Measurements from ENCODE around the gene ARF6.
"Not testable (repeated sequence)": the region's sequence is repeated elsewhere in the genome, so short reads cannot be mapped to it uniquely, and the experiment has no call there.

Gene ARF6

DNA sequence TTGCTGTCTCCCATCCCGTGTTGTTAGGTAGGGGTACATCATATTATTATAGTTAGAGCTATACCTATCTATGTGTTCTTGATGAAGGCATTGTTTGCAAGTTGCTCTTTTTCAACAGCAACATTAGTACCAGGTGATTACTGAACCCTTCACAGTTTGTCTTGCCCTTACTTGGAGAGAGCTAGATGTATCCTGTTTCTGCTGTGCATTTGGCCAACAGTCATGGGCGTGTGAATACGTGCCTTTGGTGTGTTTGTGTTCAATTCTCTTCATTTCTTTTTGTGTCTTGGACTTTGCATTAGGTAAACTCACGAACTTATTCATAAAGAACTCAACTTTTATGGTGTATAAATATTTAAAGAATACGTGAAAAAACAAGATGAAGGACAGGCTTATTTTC lies 14.3 kb downstream of the ARF6 start:
- no peak for DNase-seq (ENCODE audit: low spot score)

- DNase-seq (ENCODE audit: low spot score), result no peak
Observed at GRCh38 chr14:49908433-49908782, 15.5 kb downstream of the ARF6 start.

GRCh38 chr14:49909016-49909415 lies 16.1 kb downstream of the ARF6 start:
- DNase-seq (ENCODE audit: low spot score), result no peak

- no peak for DNase-seq (ENCODE audit: low spot score)
Observed at GRCh38 chr14:49915085-49915484, 22.2 kb downstream of the ARF6 start.

DNA sequence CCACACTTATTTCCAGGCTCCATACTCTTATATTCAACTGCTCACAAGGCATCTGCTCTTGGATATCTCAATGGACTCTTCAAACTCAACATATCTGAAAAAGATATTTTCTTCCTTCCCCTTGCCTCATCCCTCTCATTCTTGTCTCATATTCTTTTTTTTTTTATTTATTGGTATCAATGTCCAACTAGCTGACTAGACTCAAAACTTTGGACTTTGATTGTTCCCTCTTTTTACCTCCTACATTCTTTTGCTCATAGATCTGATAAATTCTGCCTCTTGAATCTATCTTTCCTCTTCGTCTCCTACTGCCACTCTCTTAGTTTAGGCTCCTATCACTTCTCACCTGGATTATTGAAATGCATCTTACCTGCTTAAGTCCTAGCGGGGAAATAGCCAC lies 25.8 kb downstream of the ARF6 start:
- DNase-seq (ENCODE audit: low spot score), result no peak

DNA sequence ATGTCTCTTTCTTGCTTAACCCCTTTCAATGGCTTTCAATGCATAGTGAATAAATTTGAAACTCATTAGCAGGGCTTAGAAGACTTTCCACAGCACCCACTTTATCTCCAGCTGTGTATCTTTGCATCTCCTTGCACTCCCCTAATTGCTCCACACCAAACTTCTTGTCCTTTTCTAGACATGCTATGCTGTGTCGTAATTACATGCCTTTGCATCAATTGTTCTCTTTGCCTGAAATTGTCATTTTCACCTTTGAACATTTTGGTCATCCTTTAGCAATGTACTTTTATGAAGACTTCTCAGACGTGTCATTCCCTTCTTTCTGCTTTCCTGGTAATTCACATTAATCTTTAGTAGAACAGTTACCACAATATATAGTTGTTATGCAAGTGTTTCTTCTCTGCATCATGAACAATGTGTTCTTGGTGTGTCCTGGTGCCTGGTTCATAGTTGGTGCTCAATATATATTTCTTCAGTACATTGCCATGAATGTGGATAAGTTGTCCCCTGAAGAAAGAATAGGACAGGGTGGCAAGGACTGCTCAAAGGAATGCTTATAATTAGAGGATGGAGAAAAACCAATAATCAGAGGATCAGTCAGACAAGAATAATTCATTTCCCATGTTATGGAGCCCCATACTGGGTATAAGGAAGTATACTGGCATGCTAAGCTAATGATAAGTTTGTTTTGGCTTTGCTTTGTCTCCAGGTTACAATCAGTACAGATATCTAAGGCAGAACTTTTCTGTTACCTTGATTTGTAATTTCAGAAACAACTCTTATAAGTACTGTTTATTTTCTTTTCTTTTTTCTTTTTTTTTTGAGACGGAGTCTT lies 27.2 kb downstream of the ARF6 start:
- DNase-seq (ENCODE audit: low spot score), result no peak

- DNase-seq (ENCODE audit: low spot score), result no peak
Observed at GRCh38 chr14:49920935-49921334, 28.1 kb downstream of the ARF6 start.

GRCh38 chr14:49921401-49921800 lies 28.5 kb downstream of the ARF6 start:
- no peak for DNase-seq (ENCODE audit: low spot score)

DNA sequence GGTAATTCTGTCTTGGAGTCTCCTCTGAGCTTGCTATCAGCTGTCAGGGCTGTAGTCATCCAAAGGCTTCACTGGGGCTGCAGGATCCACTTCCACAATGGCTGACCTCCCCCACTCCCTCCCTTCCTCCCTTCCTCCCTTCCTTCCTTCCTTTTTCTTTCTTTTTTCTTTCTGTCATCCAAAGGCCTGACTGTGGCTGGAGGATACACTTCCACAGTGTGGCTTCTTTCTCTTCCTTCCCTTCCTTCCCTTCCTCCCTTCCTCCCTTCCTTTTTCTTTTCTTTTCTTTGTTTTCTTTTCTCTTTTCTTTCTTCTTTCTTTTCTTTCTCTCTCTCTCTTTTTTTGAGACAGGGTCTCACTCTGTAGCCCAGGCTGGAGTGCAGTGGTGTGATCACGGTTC lies 30.6 kb downstream of the ARF6 start:
- DNase-seq (ENCODE audit: low spot score), result no peak

DNA sequence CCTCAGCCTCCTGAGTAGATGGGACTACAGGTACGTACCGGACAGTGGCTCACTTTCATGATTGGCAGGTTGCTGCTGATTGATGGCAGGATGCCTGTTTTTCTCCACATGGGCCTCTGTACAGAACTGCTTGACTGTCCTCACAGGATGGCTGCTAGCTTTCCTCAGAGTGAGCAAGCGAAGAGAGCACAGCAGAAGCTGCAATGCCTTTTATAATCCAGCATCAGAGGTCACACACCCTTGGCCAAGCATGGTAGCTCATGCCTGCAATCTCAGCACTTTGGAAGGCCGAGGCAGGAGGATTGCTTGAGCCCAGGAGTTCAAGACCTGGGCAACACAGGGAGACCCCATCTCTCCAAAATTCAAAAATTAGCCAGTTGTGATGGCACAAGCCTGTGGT lies 31.0 kb downstream of the ARF6 start:
- no peak for DNase-seq (ENCODE audit: low spot score)

DNA sequence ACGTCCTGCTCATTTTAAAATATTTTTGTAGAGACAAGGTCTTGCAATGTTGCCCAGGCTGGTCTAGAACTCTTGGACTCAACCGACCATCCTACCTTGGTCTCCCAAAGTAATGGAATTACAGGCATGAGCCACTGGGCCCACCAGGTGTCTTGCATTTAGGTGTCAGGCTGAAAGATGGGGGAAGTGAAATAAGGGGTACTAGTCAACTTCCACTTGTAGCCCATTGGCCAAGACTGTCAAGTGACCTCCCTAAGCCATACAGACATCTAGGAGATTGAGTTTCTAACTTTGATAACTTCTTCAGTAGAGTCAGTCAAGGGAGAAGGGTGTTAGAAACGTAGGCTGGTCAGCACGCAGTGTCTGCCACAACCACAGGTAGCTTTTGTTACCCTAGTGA lies 32.0 kb downstream of the ARF6 start:
- DNase-seq (ENCODE audit: low spot score), result no peak

DNA sequence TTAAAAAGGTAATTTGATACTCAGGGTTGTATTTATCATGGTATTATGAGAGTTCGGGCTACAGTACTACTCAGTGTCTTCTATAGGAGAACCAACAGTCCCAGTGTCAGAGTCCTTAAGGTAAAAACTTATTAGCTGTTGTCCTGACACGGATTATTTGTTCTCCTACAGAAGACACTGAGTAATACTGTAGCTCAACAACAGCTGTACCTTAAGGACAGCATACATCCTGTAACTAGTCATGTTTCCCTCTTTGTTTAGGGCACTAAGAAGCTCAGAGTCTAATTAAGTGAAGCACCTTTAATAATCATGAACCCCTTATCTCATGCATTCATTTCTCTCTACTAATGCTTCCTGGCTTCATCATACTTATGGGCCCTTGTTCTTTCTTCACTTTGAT lies 33.9 kb downstream of the ARF6 start:
- no peak for DNase-seq (ENCODE audit: low spot score)

DNA sequence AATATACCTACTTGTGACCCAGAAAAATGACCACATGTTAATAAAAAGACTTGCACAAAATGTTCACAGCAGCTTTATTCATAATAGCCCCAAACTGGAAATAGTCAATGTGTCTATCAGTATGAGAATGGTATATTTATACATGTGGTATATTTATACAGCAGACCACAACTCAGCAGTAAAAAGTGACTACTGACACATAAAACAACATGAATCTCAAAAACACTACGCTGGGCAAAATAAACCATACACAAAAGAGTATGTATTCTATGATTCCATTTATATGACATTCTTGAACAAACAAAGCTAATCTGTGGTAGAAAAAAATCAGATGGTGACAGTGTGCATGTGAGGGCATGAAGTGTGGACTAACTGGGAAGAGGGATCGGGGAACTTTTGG lies 35.1 kb downstream of the ARF6 start:
- DNase-seq (ENCODE audit: low spot score), result no peak

GRCh38 chr14:49930720-49931119 lies 37.8 kb downstream of the ARF6 start:
- no peak for DNase-seq (ENCODE audit: low spot score)

DNA sequence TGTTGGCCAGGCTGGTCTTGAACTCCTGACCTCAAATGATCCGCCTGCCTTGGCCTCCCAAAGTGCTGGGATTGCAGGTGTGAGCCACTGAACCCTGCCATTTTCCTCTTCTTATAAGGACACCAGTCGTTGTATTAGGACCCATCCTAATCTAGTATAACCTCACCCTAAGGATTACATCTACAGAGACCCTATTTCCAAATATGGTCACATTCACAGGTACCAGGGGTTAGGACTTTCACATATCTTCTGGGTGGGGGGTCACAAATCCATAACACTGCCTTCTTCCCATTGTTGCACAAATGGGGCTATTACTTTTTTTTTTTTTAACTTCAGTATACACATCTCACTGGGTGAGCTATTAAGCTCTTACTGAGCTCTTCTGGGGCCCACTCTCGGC lies 38.6 kb downstream of the ARF6 start:
- DNase-seq (ENCODE audit: low spot score), result no peak

GRCh38 chr14:49933128-49933527 lies 40.2 kb downstream of the ARF6 start:
- DNase-seq (ENCODE audit: low spot score), result no peak

DNA sequence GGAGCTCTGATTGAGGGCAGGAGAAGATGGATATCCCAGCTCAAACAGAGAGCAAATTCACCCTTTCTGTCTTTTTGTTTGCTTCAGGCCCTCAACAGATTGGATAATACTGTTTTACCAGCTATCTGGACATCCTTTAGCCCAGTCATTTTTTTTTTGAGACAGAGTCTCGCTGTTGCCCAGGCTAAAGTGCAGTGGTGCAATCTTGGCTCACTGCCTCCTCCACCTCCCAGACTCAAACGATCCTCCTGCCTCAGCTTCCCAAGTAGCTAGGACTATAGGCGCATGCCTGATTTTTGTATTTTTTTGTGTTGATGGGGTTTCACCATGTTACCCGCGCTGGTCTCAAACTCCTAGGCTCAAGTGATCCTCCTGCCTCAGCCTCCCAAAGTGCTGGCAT lies 40.8 kb downstream of the ARF6 start:
- DNase-seq (ENCODE audit: low spot score), result no peak

DNA sequence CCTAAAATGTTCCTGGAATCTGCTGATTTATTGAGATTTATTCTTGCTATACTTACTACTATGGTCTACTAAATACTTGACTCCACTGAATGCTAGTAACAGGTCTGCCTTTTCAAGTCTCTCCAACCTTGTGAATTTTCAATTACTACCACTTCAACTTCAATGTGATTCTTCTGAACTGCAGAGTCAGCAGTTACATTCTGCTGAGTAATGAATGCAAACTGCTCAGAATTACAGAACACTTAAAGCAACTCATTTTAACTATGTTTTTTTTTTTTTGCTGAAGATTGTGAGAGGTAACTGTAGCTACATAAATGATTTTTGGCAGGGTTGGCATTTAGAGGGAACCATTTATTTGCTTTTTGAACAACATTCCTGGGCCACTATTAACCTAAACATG lies 41.8 kb downstream of the ARF6 start:
- DNase-seq (ENCODE audit: low spot score), result no peak

GRCh38 chr14:49935526-49935925 lies 42.6 kb downstream of the ARF6 start:
- no peak for DNase-seq (ENCODE audit: low spot score)

- DNase-seq (ENCODE audit: low spot score), result not testable (repeated sequence)
Observed at GRCh38 chr14:49936246-49936645, 43.4 kb downstream of the ARF6 start.

GRCh38 chr14:49936882-49937281 lies 44.0 kb downstream of the ARF6 start:
- not testable (repeated sequence) for DNase-seq (ENCODE audit: low spot score)

DNA sequence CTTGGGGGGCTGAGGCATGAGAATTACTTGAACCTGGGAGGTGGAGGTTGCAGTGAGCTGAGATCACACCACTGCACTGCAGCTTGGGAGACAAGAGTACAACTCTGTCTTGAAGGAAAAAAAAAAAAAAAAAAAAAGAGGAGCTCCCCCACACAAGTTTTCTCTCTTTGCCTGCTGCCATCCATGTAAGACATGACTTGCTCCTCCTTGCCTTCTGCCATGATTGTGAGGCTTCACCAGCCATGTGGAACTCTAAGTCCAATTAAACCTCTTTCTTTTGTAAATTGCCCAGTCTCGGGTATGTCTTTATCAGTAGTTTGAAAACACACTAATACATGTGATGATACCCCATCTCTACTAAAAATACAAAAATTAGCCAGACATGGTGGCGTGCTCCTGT lies 46.3 kb downstream of the ARF6 start:
- not testable (repeated sequence) for DNase-seq (ENCODE audit: low spot score)

DNA sequence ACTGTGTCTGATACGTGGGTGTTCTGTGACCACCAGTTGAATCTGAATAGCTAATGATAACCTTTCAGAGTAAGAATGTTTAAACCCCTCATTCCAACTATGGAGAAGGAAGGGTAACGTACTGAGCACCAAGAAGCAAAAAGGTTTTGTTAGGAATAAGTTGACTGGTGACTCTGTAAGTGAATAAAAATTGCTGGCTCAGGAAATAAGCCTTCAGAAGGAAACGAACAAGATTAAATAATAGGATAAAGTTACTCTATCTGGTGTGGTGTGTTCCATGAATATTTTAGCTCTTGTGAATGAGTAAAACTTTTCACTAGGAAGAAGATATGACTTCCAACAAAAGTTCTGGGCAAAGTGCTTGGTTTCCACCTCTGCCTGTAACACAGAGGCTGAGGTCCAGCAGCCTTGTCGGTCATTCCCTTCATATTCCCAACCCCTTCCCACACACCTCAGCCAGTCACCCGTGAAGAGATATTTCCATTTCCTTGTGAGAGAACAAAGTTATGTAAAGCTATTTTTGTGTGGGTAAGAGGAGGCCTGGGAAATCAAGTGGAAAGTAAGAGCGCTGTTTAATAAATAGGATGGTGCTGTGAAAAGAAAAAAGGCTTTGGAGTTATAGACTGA lies 47.1 kb downstream of the ARF6 start:
- DNase-seq (ENCODE audit: low spot score), result no peak

GRCh38 chr14:49940808-49941421 lies 48.0 kb downstream of the ARF6 start:
- DNase-seq (ENCODE audit: low spot score), result no peak
